ENCODE results near the gene NLRP5.

- TF ChIP-seq BRCA1 (IDR thresholded peaks at IDR 0.05; ENCODE audit: low read depth, low read length) (no peak), EP300 (IDR thresholded peaks at IDR 0.05; ENCODE audit: borderline replicate concordance in 1 of 2, low read depth in 2 of 2, low read length in 2 of 2) (no peak), POLR2A (IDR thresholded peaks at IDR 0.05; ENCODE audit: control extremely low read depth in 1 of 2, low read depth in 2 of 2, low read length in 2 of 2) (no peak)
Observed at GRCh38 chr19:55993492-55993891, 6.9 kb downstream of the NLRP5 start.
